GM06990 (cell line): ENCODE data around the gene JAM3.

Experiments used
- DNase-seq: peaks from one replicate; pipeline ENCODE4 v3.0.0-alpha.2; 2011; ENCODE audit not compliant: insufficient read length; ENCODE audit errors: extremely low read depth
- H3K27me3 ChIP-seq: replicated peaks from 2 replicates; pipeline ENCODE4 v1.6.0; 2011; ENCODE audit warnings: low read length; ENCODE audit not compliant: control insufficient read depth, insufficient read depth
- H3K36me3 ChIP-seq: 2 replicates; pipeline ENCODE4 v1.5.1; 2011; ENCODE audit warnings: low read length; ENCODE audit not compliant: control insufficient read depth, insufficient read depth
- H3K4me3 ChIP-seq: replicated peaks from 2 replicates; pipeline ENCODE4 v1.5.1; 2011; ENCODE audit warnings: low read depth, mild to moderate bottlenecking, control low read depth, low read length
- CTCF ChIP-seq: IDR thresholded peaks from 2 replicates; pipeline ENCODE4 v1.5.1; 2011; ENCODE audit warnings: low read length, control low read depth, mild to moderate bottlenecking, inconsistent platforms; ENCODE audit not compliant: insufficient read depth, poor library complexity, severe bottlenecking

Gene JAM3

DNA sequence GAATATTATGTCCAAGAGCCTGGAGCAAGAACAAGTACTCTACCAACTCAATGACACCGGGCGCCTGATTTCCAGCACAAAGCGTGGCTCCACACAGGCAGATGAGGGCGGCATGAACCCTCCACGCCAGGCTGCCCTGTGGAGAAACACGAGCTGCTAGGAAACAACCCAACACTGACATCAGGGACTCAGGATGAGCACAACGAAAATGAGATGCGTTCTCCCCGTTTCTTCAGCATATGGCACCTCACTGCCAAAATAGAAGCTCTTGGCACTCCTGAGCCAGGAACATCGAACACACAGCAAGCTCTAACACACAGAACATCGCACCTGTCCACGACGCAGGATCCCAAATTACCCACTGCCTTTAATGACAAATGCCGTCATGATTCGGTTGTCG is 86.6 kb downstream of the JAM3 start:
- no peaks in the 10 kb centered on the region for H3K27me3 ChIP-seq
- no peak overlapping the region for H3K4me3 ChIP-seq
- DNase-seq = no peak
- H3K36me3 ChIP-seq = peaks cover 25% of the 10 kb centered on the region
- no peak for TF ChIP-seq CTCF

- no peaks in the 10 kb centered on the region for H3K27me3 ChIP-seq
Measured at GRCh38 chr11:134155946-134156865, 87.3 kb downstream of the JAM3 start.

GRCh38 chr11:134157451-134157850 is 88.6 kb downstream of the JAM3 start:
- peaks cover 29% of the 10 kb centered on the region for H3K36me3 ChIP-seq

More at GRCh38 chr11:134155946-134156865, 87.3 kb downstream of the JAM3 start:
- no peak for DNase-seq
- no peak for TF ChIP-seq CTCF
- Histone ChIP-seq H3K36me3 (peaks cover 27% of the 10 kb centered on the region), H3K4me3 (no peak overlapping the region)

DNA sequence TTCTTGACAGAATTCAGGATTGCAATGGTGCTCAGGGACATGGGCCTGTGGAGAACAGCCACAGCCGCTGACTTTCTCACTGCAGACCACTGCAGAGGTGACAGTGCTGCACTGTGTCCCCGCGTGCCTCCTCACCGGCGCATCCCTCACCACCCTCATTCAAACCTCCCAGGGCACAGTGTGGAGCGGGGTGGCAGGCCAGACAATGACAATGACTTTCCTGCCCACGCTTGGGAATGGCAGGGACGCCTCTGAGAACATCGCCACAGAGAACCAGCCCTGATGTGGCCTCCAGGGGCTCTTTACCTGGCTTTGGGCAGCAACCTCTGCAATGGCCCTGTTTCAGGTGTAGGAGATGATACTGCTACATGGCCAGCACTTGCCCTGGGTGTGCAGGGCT is 89.2 kb downstream of the JAM3 start:
- TF ChIP-seq CTCF = no peak
- Histone ChIP-seq H3K4me3 (no peak overlapping the region), H3K27me3 (no peaks in the 10 kb centered on the region), H3K36me3 (peaks cover 32% of the 10 kb centered on the region)
- DNase-seq = no peak

More at GRCh38 chr11:134157451-134157850, 88.6 kb downstream of the JAM3 start:
- no peak for DNase-seq
- no peaks in the 10 kb centered on the region for H3K27me3 ChIP-seq
- TF ChIP-seq CTCF = no peak
- H3K4me3 ChIP-seq = no peak overlapping the region

- DNase-seq = no peak
- no peak for TF ChIP-seq CTCF
- peaks cover 33% of the 10 kb centered on the region for H3K36me3 ChIP-seq
- H3K27me3 ChIP-seq = no peaks in the 10 kb centered on the region
- no peak overlapping the region for H3K4me3 ChIP-seq
Measured at GRCh38 chr11:134159652-134160051, 90.8 kb downstream of the JAM3 start.
